K562 (cell line): ENCODE data around the gene KCND3. TPM values are rescaled to one million over a fixed set of nuclear protein-coding genes. Genes with fewer than 3 reads are reported as not detected.

Experiments used
- BRD4 ChIP-seq: fragments of 200-600 bp; sonication (generic); IDR thresholded peaks from 2 replicates; pipeline ENCODE4 v1.6.1; 2017; ENCODE audit warnings: inconsistent platforms
- CUX1 ChIP-seq: fragments of 200-800 bp; sonication (Bioruptor generic); IDR thresholded peaks from 2 replicates; pipeline ENCODE4 v1.6.1; 2016; ENCODE audit warnings: missing genetic modification characterization, missing compliant biosample characterization
- NFATC3 ChIP-seq: fragments of 450-650 bp; IDR thresholded peaks from 2 replicates; pipeline ENCODE4 v1.6.1; 2017; ENCODE audit warnings: mild to moderate bottlenecking
- STAT6 ChIP-seq: sonication (generic); formaldehyde crosslinking; IDR thresholded peaks from 2 replicates; pipeline ENCODE4 v1.8.1; 2023; ENCODE audit warnings: mild to moderate bottlenecking, missing genetic modification reagents
- YY1 ChIP-seq, 3 experiments: IDR thresholded peaks; 2 replicates each; pipeline ENCODE4 v1.6.1; 2011; ENCODE audit warnings: low read length in 2 of 3, mild to moderate bottlenecking in 2 of 3, moderate library complexity in 2 of 3, borderline replicate concordance in 1 of 3, control low read depth in 1 of 3, low read depth in 1 of 3; ENCODE audit not compliant: insufficient read depth in 3 of 3, insufficient replicate concordance in 2 of 3, control insufficient read depth in 1 of 3, insufficient read length in 1 of 3; ENCODE audit errors: extremely low read depth in 1 of 3
- polyA plus RNA-seq, 8 experiments: library from polyadenylated mRNA; depleted of rRNA in 4 of 8; stranded (reverse) in 5 of 8; unstranded in 3 of 8; fragments of >200 nt; fragmentation: Nextera tagmentation in 2 of 8; fragmentation: Illumina TruSeq in 1 of 8; extraction: Ambion mirVana in 2 of 8; extraction: Trizol in 1 of 8; gene quantifications; 2 replicates each; pipeline versions ENCODE4 v1.2.1 to v1.2.3, GENCODE V29; 2011 to 2014; ENCODE audit warnings: inconsistent platforms in 1 of 8, missing spikeins in 1 of 8
- total RNA-seq, 7 experiments: library from RNA; depleted of rRNA in 6 of 7; stranded (reverse); fragments of >200 nt in 6 of 7; fragmentation: Illumina TruSeq in 2 of 7; extraction: Trizol in 2 of 7; gene quantifications; 2 replicates each; pipeline versions ENCODE4 v1.2.1 to v1.2.3, GENCODE V29; 2011 to 2021; ENCODE audit warnings: low replicate concordance in 1 of 7
- TF ChIP-seq, protein P1 (sequence below): fragments of 450-650 bp; IDR thresholded peaks from 2 replicates; pipeline ENCODE4 v1.6.1; 2016; ENCODE audit warnings: missing biosample characterization, missing genetic modification characterization

Gene KCND3
- total and polyA plus RNA-seq, 9 of the 15 experiments (the other 6 are each of a cell fraction or from before 2014, with no cell fraction given): not detected

GRCh38 chr1:111747282-111747734, 242.2 kb downstream of the KCND3 start (continued):
- TF ChIP-seq STAT6 (CRISPR knock-in tag) (no peak), CUX1 (CRISPR knock-in tag) (no peak), BRD4 (no peak), YY1 (IDR thresholded peaks at IDR 0.05; ENCODE audit: borderline replicate concordance in 1 of 3, control insufficient read depth in 1 of 3, extremely low read depth in 1 of 3, insufficient read depth in 3 of 3, insufficient read length in 1 of 3, insufficient replicate concordance in 2 of 3, low read depth in 1 of 3, low read length in 2 of 3) (no peak), NFATC3 (no peak)
- TF ChIP-seq, protein P1, sequence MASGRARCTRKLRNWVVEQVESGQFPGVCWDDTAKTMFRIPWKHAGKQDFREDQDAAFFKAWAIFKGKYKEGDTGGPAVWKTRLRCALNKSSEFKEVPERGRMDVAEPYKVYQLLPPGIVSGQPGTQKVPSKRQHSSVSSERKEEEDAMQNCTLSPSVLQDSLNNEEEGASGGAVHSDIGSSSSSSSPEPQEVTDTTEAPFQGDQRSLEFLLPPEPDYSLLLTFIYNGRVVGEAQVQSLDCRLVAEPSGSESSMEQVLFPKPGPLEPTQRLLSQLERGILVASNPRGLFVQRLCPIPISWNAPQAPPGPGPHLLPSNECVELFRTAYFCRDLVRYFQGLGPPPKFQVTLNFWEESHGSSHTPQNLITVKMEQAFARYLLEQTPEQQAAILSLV (tag): peak; percentile 64; the same call in 1 of the 2 replicates
